G401.6 (cell line): ENCODE measurements around the gene EZR.

Source experiments
- FAIRE-seq: peaks from 2 replicates; lab custom pipeline; 2012; peaks lifted over from hg19 to GRCh38; lab: Jason Lieb, UNC

The EZR gene

GRCh38 chr6:158817728-158818580, 1.2 kb downstream of the EZR start:
- FAIRE-seq, result no peak

GRCh38 chr6:158816803-158817727, 2.1 kb downstream of the EZR start:
- FAIRE-seq, result no peak

GRCh38 chr6:158816329-158816728, 2.8 kb downstream of the EZR start:
- no peak for FAIRE-seq

- FAIRE-seq, result no peak
These were observed 3.3 kb downstream of the EZR start for GRCh38 chr6:158815907-158816306.

GRCh38 chr6:158815379-158815724, 3.8 kb downstream of the EZR start:
- no peak for FAIRE-seq

- FAIRE-seq, result no peak
These were observed 6.1 kb downstream of the EZR start for GRCh38 chr6:158813032-158813431.

- no peak for FAIRE-seq
These were observed 6.6 kb downstream of the EZR start for GRCh38 chr6:158812611-158813010.

- no peak for FAIRE-seq
These were observed 8.7 kb downstream of the EZR start for GRCh38 chr6:158810155-158811095.

- FAIRE-seq, result no peak
These were observed 10.1 kb downstream of the EZR start for GRCh38 chr6:158808941-158809678.

- no peak for FAIRE-seq
These were observed 10.7 kb downstream of the EZR start for GRCh38 chr6:158808442-158808833.

GRCh38 chr6:158807515-158808441, 11.4 kb downstream of the EZR start:
- no peak for FAIRE-seq

GRCh38 chr6:158805698-158806377, 13.3 kb downstream of the EZR start:
- no peak for FAIRE-seq

- no peak for FAIRE-seq
These were observed 15.0 kb downstream of the EZR start for GRCh38 chr6:158804207-158804606.

GRCh38 chr6:158803733-158804143, 15.4 kb downstream of the EZR start:
- FAIRE-seq, result no peak

GRCh38 chr6:158801655-158802294, 17.4 kb downstream of the EZR start:
- FAIRE-seq, result no peak

- no peak for FAIRE-seq
These were observed 19.9 kb downstream of the EZR start for GRCh38 chr6:158799051-158799792.

- no peak for FAIRE-seq
These were observed 20.9 kb downstream of the EZR start for GRCh38 chr6:158798311-158798710.
